NCI-H526 (cell line): ENCODE results near the gene SMAD3.
"Not testable (repeated sequence)": the region's sequence is repeated elsewhere in the genome, so short reads cannot be mapped to it uniquely, and the experiment has no call there.

Experiments used
- DNase-seq, 2 experiments: peaks; one replicate each; lab custom pipeline; 2025; lab: John Stamatoyannopoulos, UW

Gene SMAD3

DNA sequence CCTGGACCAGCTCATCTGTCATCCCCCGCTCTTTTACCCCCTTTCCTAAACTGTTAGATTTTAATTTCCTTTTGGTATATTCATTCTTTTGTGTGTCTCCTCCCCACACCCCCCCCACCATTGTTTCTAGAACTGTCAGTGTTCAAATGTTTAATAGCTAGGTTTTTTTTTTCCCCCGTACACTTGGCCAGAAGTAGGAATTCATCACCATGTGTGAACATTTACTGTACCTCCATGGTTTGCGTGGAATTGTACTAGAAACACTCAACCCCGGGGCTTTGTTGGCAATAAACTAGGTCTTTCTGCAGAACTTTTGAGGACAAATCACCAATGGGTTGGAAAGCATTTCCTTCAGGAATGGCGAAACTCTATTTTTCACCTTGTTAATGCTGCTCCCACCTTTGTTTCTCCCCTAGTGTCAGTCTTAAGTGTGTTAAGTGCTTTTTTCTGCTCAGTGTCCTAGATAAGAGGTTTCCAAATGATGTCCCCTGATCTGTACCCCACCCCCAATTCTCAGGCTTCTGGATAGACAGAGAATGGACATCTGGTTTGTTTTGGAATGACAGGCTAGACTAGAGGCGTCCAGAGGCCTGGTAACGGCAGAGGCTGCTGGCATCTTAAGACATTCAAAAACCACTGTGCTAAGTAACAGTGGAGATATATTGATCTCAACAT lies 76.8 kb downstream of the SMAD3 start:
- no peak for DNase-seq

DNA sequence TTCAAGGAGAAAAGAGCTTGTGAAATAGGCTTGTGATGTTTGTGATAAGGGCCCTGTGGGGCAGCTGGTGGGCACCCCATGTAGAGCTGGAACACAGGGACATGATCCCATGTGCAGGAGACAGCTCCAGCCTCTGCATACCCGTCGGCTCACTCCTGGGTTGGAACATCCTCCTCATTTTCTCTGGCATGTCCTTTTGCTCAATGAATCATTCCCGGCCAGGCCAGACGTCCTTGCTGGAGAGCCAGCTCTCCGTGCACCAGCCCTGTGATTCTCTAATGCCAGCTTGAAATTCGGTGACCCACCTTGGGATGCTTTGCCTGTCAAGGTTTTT lies 77.3 kb downstream of the SMAD3 start:
- DNase-seq, result no peak

DNA sequence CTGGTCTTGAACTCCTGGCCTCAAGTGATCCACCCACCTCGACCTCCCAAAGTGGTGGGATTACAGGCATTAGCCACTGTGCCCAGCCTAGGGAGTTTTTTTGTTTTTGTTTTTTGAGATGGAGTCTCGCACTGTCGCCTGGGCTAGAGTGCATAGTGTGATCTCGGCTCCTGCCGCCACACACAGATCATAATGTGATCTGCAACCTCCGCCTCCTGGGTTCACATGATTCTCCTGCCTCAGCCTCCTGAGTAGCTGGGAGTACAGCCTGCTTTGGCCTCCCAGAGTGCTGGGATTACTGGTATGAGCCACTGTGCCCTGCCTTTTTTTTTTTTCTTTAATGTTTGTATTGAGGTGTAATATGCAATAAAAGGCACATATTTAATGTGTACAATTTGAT lies 78.2 kb downstream of the SMAD3 start:
- DNase-seq, result no peak

DNA sequence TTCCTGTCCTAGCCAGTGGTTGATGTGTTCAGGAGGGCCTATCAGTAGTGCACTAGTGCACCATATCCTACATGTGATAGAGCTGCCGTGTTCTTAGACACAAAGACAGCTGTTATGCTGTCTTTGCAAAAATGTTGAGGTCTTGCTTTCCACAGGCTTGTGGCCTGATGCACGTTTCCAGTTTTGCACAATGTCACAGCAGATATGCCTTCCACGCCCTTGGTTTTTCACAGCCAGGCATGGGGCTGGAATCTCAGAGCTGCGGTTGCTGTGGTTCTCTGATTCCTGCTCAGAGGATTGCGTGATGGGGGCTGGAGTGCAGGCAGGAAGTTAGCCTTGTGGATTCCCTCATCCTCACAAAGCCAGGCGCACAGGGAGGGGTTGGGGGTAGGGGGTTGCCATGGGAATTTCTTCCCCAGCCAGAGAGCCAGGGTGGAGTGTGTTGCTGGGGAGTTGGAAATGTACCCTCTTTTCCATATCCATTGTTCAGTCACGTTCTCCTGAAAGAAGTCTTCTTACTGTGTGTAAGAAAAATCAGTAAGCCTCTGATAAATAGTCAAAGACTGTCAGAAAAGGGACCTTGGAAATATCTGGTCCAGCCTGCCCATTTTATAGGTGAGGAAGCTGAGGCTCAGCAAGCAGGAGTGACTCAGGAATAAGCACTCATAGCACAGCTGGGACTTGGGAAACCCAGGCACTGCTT lies 79.4 kb downstream of the SMAD3 start:
- no peak for DNase-seq

DNA sequence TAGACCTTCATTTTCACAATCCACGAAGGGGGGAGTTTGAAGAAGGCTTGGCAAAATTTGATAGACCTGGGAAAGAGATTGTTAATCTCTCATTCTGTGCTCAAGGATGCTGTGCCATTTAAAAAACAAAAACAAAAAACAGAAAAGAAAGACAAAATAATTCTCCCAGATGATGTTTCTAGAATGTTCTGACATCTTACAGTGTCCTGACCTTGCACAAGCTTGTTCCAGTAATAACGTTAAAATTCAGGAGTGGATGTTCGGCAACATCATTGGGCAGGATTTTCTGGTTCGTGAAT lies 79.9 kb downstream of the SMAD3 start:
- DNase-seq, result no peak

DNA sequence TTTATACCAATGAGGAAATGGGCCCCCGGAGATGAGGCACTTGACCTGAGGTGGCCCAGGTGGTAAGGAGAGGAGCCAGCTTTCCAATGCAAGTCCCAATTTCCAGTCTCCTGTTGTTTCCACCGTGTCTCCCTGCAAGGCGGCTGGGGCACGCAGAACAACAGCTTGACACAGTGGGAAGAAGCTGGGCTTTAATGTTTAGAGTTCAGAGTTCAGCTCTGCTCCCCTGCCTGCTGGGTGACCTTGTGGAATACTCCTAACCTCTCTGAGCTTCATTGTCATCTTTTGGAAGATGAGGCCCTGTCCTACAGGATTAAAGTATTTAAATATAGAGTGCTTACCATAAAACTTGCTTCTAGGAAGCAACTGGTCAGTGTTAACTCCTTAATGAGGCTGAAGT lies 80.3 kb downstream of the SMAD3 start:
- no peak for DNase-seq

DNA sequence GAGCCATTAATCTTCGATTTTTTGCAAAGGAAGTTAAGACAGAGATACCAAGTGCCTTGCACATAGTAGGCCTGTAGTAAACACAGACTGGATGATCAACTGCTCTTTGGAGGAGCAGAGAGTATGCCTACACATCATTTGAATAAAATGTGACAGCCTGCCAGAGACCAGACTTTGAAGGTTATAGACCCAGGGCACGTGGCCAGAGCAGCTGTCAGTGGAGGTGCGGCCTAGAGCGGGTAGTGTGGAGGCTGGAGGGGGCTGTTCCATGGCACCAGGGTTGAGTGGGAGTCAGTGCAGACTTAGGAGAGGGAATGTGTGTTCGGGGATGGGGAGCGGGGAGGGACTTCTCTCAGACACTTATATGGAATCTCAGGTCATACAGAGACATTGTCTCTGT lies 80.8 kb downstream of the SMAD3 start:
- DNase-seq, result peak in 1 of 2 experiments; percentile 46

DNA sequence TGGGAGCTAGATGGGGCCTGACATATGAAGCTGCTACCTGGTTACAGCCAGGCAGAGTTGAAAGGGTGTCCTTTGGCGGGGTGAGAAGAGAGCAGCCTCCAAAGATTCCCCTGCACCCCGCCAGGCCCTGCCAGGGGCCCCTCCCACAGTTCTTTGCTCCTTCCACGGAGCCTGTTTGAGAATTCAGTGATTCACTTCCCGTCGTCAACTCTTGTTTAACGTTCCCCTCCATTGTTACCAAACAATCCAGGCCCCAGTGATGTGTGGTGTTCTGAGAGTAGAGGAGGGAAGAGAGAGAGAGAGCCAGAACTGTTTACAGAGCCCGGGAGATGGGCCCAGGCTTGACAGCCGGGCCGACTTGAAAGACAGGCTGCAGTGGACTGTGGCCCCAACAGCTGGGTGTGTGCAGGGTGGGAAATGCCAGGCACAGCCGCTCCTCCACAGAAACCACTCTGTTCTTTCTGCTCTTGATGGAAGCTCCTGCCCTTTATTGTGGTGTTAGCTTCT lies 81.5 kb downstream of the SMAD3 start:
- peak in 1 of 2 experiments; percentile 28 for DNase-seq

DNA sequence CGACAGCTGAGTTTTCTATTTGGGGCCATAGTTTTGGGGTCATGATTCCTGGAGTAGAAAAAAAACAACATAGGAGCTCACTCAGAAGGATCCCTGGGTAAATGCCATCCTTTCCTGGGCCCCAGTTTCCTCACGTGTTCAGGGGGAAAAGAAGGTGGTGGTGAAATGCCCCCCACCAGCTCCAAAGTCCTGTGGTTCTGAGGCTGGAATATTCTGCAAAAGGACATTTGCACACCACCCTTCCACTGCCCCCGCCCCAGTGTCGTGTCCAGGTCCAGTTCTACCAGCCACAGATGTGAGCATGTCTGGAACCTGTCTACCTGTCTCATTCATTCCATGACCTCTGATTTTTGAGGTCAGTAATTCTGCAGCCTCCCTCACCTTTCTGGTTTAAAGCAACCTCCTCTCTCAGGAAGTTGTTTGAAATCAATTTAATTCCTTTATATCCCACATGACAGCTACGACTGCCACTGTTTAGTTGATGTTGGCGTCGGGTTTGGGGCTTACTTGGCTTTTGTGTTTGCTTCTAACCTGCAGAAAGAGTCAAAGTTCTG lies 82.1 kb downstream of the SMAD3 start:
- DNase-seq, result no peak

DNA sequence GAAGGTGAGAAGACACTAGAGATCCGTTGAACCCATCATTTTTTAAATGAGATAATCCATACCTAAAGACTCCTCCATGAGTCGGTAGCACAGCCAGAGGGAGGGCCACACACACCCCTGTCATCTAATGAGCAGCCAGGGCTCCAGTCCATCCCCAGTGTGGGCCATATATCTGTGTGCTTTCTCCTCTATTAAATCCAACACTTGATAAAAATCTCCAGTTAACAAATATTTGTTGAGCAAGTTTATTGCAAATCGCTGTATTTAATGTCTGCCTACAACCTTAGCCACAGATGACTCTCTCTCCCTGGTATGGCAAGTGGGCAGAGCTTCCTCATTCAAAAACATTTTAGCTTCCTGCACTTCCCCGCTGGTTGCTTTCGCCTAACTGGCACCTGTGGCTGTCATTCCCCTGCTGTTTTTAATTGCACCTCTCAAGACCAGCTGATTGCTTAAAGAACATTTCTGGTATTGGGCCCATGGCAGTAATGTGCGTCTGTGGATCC lies 82.8 kb downstream of the SMAD3 start:
- no peak for DNase-seq

DNA sequence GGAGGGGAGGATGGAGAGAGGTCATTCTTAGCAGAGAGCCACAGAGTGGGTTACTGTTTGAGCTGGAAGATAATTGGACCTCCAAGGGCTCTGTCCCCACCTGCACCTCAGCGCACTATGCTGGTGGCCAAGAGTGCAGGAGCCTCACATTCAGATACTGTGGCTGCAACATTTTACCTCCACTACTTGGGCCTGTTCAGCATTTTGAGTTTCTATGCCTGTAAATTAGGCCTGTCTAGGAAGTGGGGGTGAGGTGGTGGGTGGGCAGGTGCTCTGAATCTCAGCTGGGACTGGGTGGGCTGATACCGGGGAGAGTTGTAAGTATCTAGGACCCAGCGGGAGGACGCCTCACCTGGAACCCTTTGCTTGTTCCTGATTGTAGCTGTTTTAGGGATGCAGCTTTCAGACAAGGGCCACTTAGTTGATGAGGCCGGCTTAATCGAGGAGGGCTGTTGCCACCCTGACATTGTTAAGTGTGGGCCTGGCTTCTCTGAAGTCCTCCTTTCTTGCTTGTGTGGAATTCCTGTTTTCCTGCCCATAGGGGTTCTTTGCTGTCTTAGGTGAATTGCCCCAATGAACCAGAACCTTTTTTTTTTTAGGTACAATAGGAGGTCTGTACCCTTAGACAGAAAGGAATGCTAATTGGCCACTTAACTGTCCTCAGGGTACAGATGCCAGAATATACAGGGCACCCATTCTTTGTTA lies 83.8 kb downstream of the SMAD3 start:
- no peak for DNase-seq

DNA sequence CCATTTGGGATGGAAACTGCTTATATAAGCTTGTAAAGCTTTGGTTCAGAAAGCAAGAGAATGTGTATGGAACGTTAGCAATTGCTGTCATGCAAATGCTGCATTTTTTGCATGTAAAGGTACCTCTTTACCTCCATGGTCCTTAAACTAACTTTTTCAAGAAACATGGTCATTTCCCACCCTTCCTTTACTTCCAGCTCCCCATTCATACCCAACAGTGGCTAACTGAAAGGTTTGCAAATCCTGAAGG lies 84.3 kb downstream of the SMAD3 start:
- no peak for DNase-seq

DNA sequence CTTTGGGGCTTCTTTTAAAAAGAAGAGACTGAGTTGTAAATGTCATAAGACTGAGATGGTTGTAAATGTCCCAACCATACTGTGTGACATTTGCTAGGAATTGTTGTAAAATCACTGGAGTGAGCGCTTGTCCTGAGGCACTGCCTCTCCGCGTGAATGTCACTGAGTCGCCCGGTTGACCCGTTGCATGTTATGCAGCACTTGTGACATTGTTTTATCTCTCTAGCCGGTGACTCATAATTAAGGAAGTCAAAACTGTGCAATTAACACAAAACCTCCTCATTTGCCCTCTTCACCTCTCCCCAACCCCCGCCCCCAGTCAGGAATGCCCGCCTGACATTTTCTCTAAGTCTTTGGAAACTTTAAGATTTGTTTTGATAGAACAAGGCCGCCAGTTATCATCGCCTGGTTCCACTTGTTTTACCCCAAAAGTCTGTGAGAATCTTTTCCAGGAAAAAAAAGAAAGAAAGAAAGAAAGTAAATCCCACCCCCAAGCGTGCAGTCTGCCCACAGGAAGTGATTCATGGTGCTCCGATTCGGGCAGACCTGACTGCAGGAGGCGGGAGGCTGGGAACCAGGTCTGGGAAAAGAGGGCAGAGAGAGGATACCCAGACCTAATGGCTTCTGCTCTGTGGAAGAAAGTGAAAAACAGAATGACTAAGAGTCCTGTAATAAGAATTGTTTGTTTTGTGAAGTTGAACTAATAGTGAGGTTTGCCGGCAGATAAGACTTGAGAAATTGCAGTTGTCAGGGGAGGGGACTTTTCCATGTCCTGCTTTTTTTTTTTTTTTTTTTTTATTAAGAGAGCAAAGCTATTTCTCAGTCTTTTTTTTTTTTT lies 84.8 kb downstream of the SMAD3 start:
- DNase-seq, result no peak

DNA sequence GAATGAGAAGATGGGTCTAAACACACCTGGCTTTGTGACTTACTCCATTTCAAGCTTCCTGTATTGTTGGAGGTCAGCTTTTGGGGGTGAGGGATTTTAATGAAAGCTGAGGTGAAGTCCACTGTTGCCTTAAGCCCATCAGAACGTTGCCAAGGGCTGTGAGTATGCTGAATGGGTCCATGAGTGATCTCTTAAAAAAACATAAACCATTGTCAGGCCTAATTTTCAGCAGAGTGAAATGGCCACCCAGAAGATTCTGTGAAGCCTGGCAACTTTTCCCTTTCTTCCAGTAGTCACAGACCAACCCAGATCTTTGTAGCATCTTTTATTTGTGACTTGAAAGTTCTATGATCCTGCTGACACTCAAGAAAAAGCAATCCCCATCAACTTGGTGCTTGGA lies 87.0 kb downstream of the SMAD3 start:
- DNase-seq, result no peak

DNA sequence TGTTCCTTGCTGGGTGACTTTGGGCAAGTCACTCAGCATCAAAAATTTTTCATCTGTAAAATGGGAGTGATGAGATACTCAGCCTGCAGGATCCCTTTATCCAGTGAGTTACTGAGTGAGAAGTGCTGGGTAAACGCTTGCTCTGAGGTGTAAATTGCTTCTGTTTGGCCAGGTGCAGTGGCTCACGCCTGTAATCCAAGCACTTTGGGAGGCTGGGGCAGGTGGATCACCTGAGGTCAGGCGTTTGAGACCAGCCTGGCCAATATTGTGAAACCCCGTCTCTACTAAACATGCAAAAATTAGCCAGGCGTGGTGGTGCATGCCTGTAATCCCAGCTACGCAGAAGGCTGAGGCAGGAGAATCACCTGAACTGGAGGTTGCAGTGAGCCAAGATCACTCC lies 87.6 kb downstream of the SMAD3 start:
- DNase-seq, result not testable (repeated sequence)

DNA sequence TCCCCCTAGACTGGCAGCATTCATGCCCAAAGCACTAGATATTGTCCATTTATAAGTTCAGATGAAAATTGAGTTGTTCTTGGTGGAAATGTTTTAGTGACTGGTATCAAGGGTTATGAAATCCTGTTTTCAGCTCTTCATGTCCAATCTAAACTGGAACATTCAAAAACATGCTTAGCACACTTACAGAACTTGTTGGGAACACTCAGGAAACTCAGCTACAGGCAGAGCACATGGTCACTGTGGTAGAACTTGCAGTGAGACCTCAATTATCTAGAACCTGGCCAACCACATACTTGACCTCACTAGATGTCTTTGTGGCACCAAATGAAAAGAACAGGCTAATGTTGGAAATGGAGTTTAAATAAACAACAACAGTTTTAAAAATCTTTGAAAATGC lies 88.8 kb downstream of the SMAD3 start:
- no peak for DNase-seq

DNA sequence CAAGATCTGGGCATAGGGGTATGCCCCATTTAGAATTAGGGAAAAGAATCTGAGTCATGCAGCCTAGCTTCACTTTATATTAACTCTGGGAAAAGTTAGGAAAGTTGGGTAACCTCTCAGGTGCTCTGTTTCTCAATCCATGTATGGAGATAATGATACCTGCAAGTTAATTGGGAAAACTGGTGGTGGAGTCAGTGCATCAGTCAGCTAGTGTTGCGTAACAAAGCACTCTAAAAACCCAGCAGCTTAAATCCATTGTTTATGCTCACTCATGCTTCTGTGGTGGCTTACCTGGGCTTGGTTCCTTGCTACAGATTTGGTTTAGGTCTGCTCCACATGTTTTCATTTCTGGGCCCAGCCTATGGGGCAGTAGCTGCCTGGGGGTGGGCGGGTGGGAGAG lies 91.0 kb downstream of the SMAD3 start:
- no peak for DNase-seq

DNA sequence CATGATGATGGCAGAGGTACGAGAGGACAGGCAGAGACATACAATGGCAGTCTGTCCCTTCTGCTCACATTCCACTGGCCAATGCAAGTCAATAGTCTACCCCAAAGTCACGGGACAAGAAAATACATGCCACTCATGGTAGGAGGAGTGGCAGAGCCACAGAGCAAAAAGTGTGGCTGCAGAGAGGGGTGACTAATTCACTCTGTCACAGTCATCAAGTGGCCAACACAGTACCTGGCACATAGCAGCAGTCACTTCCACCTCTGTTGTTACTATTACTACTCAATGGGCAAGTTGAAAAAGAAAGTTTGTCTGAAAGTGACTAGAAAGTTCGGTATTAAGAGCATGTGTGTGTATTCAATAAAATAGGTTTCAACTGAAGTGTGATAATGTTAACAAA lies 91.4 kb downstream of the SMAD3 start:
- DNase-seq, result no peak

DNA sequence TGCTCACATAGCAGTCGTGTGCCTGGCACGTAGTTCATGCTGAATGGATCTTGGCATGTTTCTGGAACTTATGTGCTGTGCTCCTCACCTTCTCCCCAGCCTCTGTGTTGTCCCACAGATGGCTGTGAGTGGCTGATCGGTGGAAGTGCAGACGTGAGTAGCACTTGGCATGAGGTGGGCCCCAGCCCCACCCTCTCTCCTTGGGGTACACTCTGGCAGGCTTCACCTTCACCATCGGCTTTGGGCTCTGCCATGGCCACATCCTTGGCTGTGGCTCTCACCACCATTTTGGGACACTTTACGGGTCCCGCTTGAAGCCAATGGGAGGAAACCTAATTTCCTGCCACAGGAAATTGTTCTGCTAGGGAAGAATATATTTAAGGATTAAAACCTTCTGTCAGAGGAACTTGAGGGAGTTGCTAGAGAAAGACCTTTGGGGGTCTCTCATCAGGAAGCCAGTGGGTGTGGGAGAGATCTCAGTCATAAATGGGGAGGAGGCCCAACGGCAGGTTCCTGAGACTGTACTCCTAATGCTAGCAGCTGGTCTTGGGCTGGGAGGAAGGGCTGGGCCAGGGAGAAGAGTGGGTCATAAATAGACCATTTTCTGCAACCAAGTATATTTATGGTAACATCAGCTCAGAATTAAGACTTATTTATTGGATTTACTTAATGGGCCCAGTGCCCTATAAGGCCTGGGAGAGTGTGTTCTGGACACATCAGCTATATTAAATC lies 92.3 kb downstream of the SMAD3 start:
- DNase-seq, result no peak

DNA sequence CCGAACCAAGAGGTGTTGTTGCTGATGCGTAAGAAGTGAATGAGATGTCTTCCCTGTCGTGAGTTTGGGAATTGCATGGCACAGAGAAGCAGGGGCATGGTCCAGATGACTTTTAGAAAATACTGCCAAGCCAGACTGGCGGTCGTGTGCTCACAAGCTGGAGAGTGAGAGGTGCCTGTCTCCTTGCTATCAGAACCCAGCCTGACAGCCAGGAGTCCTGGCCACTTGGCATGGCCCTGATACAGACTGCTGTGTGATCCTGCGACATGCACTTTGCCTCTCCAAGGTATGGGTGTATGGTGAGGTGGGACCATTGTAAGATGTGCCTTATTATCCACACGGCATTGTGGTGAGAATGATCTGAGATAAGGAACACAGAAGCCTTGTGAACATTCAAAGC lies 93.0 kb downstream of the SMAD3 start:
- no peak for DNase-seq

DNA sequence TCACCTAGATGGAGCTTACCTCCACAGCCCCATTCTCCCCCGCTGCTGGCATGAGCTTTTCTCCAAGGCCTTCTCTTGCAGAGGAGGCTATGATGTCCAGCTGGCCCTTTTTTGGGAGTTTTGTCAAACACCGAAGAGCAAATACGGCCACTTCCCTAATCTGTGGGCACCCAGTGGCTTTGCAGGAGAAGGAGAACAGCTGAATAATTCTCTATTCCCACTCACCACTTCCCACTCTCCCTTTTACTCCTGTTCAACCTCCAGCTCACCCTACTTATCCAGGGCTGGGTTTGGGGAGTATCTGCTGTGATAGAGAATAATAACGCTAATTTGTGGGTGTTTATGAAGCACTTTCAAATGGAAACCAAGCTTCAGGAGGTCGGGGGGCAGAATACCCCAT lies 96.0 kb downstream of the SMAD3 start:
- DNase-seq, result no peak

DNA sequence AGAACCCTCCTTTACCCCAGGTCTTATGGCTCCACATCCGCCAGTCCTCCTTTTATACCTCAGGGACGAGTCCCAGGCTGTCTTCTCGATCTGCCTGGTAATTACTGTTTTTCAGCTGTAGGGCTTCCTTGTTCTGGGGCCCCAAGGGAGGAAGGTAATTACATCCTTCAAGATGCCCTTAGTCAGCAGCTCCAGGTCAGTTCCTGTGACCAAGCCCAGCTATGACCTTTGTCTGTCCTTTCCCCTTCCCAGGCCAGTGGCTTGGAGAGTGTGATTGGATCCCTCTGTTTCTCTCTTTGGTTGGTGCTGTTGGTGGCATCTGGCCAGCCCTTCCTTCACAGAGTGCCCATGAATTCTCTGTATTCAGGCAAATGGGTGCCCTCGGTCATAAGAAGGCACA lies 96.5 kb downstream of the SMAD3 start:
- no peak for DNase-seq
